IMR-90 (cell line): ENCODE data around the gene TESK2.

Source experiments
- CEBPB ChIP-seq: IDR thresholded peaks from 2 replicates; pipeline ENCODE4 v1.6.1; 2012; ENCODE audit warnings: low read depth, low read length, improper control_type of control experiment
- CTCF ChIP-seq: conservative IDR thresholded peaks from 2 replicates; pipeline ENCODE4 v1.5.1; 2012; ENCODE audit warnings: mild to moderate bottlenecking, low read depth, low read length, improper control_type of control experiment
- ELK1 ChIP-seq: fragments of 150-350 bp; IDR thresholded peaks from 2 replicates; pipeline ENCODE4 v1.6.1; 2016; ENCODE audit warnings: low read depth, mild to moderate bottlenecking, low read length, moderate library complexity, borderline replicate concordance
- MAZ ChIP-seq: IDR thresholded peaks from 2 replicates; pipeline ENCODE4 v1.6.1; 2012; ENCODE audit warnings: low read depth, mild to moderate bottlenecking, low read length, improper control_type of control experiment, moderate library complexity, borderline replicate concordance
- MXI1 ChIP-seq: IDR thresholded peaks from 2 replicates; pipeline ENCODE4 v1.6.1; 2012; ENCODE audit warnings: low read depth, mild to moderate bottlenecking, low read length, moderate library complexity, borderline replicate concordance
- POLR2A ChIP-seq: IDR thresholded peaks from 2 replicates; pipeline ENCODE4 v1.6.1; 2012; ENCODE audit warnings: mild to moderate bottlenecking, low read depth, low read length
- RAD21 ChIP-seq: IDR thresholded peaks from 2 replicates; pipeline ENCODE4 v1.6.1; 2012; ENCODE audit warnings: low read length, improper control_type of control experiment
- RCOR1 ChIP-seq: IDR thresholded peaks from 2 replicates; pipeline ENCODE4 v1.6.1; 2012; ENCODE audit warnings: mild to moderate bottlenecking, low read length, improper control_type of control experiment; ENCODE audit not compliant: insufficient replicate concordance
- RFX5 ChIP-seq: IDR thresholded peaks from 2 replicates; pipeline ENCODE4 v1.8.0; 2012; ENCODE audit warnings: low read depth, mild to moderate bottlenecking, low read length, moderate library complexity
- SMC3 ChIP-seq: fragments of 150-350 bp; IDR thresholded peaks from 2 replicates; pipeline ENCODE4 v1.6.1; 2016; ENCODE audit warnings: low read depth, mild to moderate bottlenecking, antibody characterized with exemption, low read length, moderate library complexity
- USF2 ChIP-seq: fragments of 150-350 bp; IDR thresholded peaks from 2 replicates; pipeline ENCODE4 v1.6.1; 2017; ENCODE audit warnings: mild to moderate bottlenecking, antibody characterized with exemption, low read length, low read depth

GRCh38 chr1:45299296-45299695 lies 191.7 kb downstream of the TESK2 start:
- TF ChIP-seq CTCF (no peak), POLR2A (no peak), CEBPB (no peak), USF2 (no peak), RCOR1 (no peak), RFX5 (no peak), ELK1 (no peak), RAD21 (no peak), MXI1 (no peak), SMC3 (no peak), MAZ (no peak)
